Stimulated activated CD8-positive, alpha-beta memory T cell treated with anti-CD3 and anti-CD28 coated beads, Interleukin-15, amount 100 ng/mL, for 48 hours (primary cell): ENCODE measurements around the gene ACTR3C.
"Not testable (repeated sequence)": the region's sequence is repeated elsewhere in the genome, so short reads cannot be mapped to it uniquely, and the experiment has no call there.

Experiments used
- DNase-seq, 2 donors: peaks; one replicate each; pipeline ENCODE4 v3.0.0-alpha.2; 2020; ENCODE audit warnings: low read depth in 2 of 2

Gene ACTR3C

DNA sequence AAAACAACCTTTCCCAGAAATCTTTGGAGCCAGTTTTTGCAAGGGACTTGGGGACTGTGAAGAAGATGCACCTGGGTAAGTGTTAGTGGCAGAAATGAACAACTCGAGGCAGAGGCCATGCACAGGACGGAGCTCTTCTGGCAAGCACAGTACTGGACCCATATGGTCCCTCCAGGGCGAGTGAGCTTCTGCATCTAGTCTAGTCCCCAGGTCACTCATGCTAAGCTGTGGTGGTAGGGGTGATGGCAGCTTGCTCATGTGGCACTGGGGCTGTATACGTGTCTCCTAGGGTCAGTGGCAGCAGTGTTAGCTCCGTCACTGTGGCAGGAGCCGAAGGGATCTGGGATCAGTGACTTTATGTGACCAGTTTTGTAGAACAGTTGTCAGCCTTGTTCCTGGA is 9.5 kb downstream of the ACTR3C start:
- DNase-seq = no peak

DNA sequence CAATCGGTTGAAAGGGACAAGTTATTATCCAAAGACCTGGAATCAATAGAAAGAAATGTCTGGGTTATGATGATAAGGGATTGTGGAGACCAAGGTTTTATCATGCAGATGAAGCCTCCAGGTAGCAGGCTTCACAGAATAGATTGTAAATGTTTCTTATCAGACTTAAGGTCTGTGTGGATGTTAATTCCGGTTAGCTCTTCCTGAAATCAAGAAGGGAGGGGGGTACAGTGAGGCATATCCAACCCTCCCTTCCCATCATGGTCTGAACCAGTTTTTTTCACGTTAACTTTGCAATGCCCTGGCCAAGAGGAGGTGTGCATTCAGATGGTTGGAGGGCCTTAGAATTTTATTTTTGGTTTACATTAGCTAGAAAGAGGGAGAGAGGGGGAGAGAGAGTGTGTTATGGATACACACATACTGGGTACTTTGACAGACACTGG is 10.0 kb downstream of the ACTR3C start:
- DNase-seq = no peak

- DNase-seq = not testable (repeated sequence)
These were observed 10.5 kb downstream of the ACTR3C start for GRCh38 chr7:150312649-150313366.

DNA sequence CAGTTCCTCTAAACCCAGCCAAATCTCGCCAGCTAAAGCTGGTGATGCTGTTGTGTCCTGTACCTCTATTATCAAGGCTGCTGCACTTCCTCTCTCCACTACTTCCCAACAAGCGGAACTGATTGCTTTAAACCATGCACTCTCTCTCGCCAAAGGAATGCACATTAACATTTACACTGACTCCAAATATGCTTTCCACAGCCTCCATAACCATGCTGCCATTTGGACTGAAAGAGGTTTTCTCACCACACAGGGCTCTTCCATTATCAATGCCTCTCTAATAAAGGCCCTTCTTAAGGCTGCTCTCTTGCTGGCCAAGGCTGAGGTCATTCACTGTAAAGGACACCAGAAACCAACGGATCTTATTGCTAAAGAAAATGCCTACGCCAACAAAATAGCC is 11.6 kb downstream of the ACTR3C start:
- DNase-seq = no peak

- no peak for DNase-seq
These were observed 12.2 kb downstream of the ACTR3C start for GRCh38 chr7:150311146-150311545.

- no peak for DNase-seq
These were observed 14.8 kb downstream of the ACTR3C start for GRCh38 chr7:150308575-150308974.

DNA sequence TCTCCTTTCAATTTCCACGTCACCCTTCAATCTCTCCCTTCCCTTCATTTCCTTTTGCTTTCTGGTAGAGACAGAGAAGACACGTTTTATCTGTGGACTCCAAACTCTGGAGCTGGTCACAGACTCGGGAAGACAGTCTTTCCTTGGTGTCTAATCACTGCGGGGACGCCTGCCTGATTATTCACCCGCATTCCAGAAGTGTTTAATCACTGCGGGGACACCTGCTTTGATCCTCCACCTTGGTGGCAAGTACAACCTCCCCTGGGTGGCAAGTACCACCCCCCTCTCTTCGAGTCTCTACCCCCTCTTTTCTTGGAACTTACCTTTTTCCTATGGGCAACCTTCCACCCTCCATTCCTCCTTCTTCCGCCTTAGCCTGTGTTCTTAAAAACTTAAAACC is 15.4 kb downstream of the ACTR3C start:
- DNase-seq = no peak

DNA sequence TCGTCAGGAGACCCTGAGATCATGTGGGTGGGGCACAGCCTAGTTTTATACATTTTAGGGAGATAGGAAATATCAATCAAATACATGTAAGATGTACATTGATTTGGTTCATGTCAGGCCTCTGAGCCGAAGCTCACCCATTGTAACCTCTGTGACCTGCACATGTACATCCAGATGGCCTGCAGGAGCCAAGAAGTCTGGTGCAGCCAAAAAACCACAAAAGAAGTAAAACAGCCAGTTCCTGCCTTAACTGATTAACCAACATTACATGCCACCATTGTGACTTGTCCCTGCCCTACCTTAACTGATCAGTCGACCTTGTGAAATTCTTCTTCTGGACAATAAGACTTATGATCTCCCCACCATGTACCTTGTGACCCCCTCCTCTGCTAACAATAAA is 16.2 kb downstream of the ACTR3C start:
- no peak for DNase-seq

- not testable (repeated sequence) for DNase-seq
These were observed 17.0 kb downstream of the ACTR3C start for GRCh38 chr7:150306377-150306776.

DNA sequence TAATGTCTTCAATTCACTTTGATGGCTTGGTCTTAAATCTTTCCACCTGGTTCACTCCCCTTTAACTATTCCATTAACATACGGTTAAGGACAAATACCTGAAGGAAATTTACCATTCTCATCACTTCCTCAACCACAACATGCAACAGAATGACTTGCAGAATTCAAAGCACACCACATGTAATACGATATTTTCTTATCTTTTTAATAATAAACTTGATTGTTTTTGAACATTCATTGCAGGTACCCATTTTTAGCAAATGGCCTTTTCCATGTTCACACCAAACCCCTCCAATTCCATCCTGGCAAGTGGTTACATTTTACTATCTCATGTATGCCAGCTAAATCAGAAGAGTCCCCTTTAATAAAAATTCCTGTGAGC is 17.5 kb downstream of the ACTR3C start:
- DNase-seq = not testable (repeated sequence)

GRCh38 chr7:150305259-150305902 is 18.0 kb downstream of the ACTR3C start:
- not testable (repeated sequence) for DNase-seq

GRCh38 chr7:150304499-150305258 is 18.7 kb downstream of the ACTR3C start:
- not testable (repeated sequence) for DNase-seq

DNA sequence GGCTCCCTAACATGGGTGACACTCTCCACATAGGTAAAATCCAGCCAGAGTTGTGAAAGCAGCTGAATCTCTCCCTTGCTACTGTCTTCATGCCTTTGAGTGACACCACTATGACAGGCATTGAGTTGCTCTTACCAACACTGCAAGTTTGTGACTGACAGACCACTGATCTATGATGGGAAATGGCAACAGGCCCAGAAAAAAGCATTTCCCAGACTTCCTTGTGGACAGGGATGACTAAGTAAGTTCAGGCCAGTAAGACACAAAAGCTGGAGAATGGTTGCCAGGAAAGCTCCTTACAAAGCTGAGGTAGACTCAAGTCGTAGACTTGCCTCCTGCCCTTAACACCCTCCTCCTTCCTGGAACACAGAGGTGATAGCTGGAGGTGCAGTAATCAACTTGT is 20.4 kb downstream of the ACTR3C start:
- not testable (repeated sequence) for DNase-seq

DNA sequence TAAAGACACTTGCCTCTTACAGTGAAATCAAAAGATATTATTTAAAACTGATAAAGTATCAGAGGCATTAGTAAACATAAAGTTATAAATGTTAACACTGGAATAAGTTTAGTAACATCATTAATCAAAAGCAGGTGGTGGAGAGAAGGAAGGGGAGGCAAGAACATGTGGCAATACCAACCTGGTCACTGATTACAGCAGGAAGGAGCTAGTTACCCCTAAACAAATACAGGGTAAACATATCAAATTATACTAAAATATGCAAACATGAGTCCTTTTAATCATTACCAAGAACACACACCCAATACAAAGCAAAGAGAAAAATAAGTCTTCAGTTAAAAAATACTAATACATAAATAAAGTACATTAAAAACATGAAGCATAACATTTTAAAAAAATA is 25.4 kb downstream of the ACTR3C start:
- DNase-seq = not testable (repeated sequence)

DNA sequence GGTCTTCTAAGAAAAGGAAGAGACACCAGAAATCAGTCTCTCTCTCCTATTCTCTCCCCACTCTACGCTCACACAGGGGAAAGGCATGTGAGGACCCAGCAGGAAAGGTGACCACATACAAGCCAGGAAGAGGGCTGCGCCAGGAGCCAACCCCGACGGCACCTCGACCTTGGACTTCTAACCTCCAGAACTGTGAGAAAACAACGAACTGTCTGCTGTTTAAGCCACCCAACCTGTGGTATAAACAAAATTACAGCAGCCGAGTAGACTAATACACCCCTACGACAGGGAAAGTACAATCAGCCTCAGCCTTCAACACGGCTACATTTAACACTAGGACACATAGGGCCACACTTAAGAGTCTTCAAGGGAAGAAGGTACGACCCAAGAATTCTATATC is 26.5 kb downstream of the ACTR3C start:
- DNase-seq = not testable (repeated sequence)

DNA sequence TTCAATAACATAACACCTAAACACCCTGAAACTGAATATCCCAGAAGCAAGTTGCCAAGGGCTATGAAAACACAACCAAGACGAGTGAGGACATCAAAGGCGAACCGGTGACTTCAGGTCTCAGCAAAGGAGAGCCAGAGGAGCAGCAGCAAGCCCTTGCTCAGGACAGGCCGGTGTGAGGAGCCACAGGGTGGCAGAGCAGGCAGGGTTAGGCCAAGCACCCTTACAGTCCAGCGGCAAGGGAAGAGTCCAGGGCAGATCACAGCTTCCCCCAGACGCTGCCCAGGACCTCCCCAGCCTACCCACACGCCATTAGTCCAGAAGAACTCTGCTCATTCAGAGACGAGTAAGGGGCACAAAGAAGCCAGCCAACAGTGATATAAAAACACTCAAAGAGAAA is 27.7 kb downstream of the ACTR3C start:
- not testable (repeated sequence) for DNase-seq

DNA sequence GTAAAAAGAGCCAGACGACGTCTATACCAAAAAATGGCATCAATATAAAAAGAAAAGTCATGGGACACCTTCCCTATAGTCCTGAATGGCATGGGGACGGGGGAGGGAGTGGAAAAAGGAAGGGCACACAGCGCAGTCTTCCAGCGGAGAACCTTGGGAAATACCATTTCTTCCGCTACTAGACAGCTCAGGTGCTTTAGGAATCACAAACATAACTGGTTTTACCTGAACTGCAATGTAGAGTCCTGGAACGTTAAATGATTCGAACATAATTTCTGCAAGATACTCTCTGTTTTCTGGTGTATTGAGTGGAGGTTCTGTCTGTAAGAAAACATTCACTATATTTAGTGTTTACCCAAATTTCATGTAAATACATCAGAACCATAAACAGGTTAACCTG is 28.3 kb downstream of the ACTR3C start:
- DNase-seq = not testable (repeated sequence)

- DNase-seq = not testable (repeated sequence)
These were observed 33.0 kb downstream of the ACTR3C start for GRCh38 chr7:150290317-150290716.

- DNase-seq = not testable (repeated sequence)
These were observed 34.5 kb downstream of the ACTR3C start for GRCh38 chr7:150288816-150289215.

- DNase-seq = not testable (repeated sequence)
These were observed 35.5 kb downstream of the ACTR3C start for GRCh38 chr7:150287815-150288214.

DNA sequence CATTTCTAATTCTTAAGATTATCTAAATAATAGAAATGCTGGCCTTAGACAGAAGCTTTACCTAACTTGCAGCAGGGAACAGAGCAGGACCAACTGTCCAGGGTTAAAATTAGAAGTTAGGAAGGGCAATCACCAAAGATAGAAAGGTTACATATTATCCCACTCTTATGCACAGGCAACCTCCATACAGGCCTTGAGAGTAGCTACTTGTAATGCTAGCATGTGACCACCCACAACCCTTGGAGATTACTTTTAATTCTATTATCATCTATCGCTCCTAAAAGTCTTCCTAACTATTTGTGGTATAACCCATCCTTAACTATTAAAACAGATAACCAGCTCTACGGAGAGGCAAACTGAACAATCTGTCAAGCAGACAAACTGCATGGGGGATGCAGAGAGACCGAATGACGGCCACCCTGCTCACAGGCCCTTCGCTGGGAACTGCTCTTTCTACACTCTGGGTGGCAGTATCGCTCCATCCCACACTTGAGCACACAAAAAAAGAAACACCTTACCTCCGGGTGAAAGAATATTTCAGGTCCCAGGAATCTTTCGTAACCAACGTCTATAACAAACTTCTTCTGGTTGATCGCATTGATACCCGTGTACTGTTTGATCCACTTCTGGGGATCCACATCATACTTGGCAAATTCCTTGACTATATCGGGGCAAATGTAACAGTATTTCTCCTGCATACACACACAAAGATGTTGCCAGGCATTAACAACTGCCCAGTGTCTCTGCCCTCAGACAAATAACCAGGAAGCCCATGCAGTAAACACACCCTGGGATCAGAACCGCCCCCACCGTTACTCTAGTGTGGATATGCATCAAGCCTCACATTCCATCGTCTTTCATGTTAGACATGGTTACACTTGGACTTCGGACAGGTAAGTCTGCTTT is 37.2 kb downstream of the ACTR3C start:
- DNase-seq = not testable (repeated sequence)

GRCh38 chr7:150283608-150284007 is 39.7 kb downstream of the ACTR3C start:
- not testable (repeated sequence) for DNase-seq
